Mesenchymal stem cell (in vitro differentiated cells and primary cell): ENCODE measurements around the gene HRK.

Experiments
- DNase-seq: peaks from one replicate; pipeline ENCODE4 v3.0.0-alpha.2; 2013
- H2AFZ ChIP-seq: one replicate; pipeline ENCODE4 v1.6.1; 2013; ENCODE audit warnings: low read depth, mild to moderate bottlenecking, control low read depth, inconsistent platforms, low read length, moderate library complexity
- H2AK5ac ChIP-seq: 2 replicates; pipeline ENCODE4 v1.6.1; 2013; ENCODE audit warnings: low read length, moderate library complexity, mild to moderate bottlenecking, inconsistent platforms; ENCODE audit not compliant: severe bottlenecking
- H2BK120ac ChIP-seq: one replicate; pipeline ENCODE4 v1.6.1; 2013; ENCODE audit warnings: low read depth, mild to moderate bottlenecking, inconsistent platforms, low read length, moderate library complexity
- H2BK12ac ChIP-seq, 2 experiments: one replicate each; pipeline ENCODE4 v1.6.1; 2013; ENCODE audit warnings: inconsistent platforms in 2 of 2, low read length in 2 of 2, mild to moderate bottlenecking in 2 of 2, moderate library complexity in 2 of 2, control low read depth in 1 of 2
- H2BK15ac ChIP-seq: one replicate; pipeline ENCODE4 v1.6.1; 2013; ENCODE audit warnings: mild to moderate bottlenecking, low read depth, inconsistent platforms; ENCODE audit not compliant: poor library complexity, severe bottlenecking
- H2BK5ac ChIP-seq: 2 replicates; pipeline ENCODE4 v1.6.1; 2013; ENCODE audit warnings: low read depth, mild to moderate bottlenecking, low read length, control low read depth, inconsistent platforms; ENCODE audit not compliant: poor library complexity, severe bottlenecking
- H3K14ac ChIP-seq, 2 experiments: one replicate each; pipeline ENCODE4 v1.6.1; 2013; ENCODE audit warnings: inconsistent platforms in 2 of 2, low read length in 2 of 2, control low read depth in 1 of 2, mild to moderate bottlenecking in 1 of 2, moderate library complexity in 1 of 2
- H3K18ac ChIP-seq, 2 experiments: one replicate each; pipeline ENCODE4 v1.6.1; 2013; ENCODE audit warnings: inconsistent platforms in 2 of 2, low read length in 2 of 2, control low read depth in 1 of 2, low read depth in 1 of 2, mild to moderate bottlenecking in 1 of 2
- H3K23ac ChIP-seq, 2 experiments: one replicate each; pipeline ENCODE4 v1.6.1; 2013; ENCODE audit warnings: inconsistent platforms in 2 of 2, low read length in 2 of 2, mild to moderate bottlenecking in 2 of 2, moderate library complexity in 2 of 2, control low read depth in 1 of 2
- H3K27ac ChIP-seq: 2 replicates; pipeline ENCODE4 v1.5.1; 2013; ENCODE audit warnings: mild to moderate bottlenecking, moderate library complexity, low read length, control low read depth, inconsistent platforms; ENCODE audit not compliant: poor library complexity, severe bottlenecking
- H3K27me3 ChIP-seq, 2 experiments: 2 replicates each; pipeline versions ENCODE4 v1.6.1 to v1.7.0; 2013; ENCODE audit warnings: low read length in 2 of 2, mild to moderate bottlenecking in 2 of 2, moderate library complexity in 2 of 2, control low read depth in 1 of 2, inconsistent platforms in 1 of 2; ENCODE audit not compliant: control insufficient read depth in 1 of 2, insufficient read depth in 1 of 2
- H3K36me3 ChIP-seq, 2 experiments: 2 replicates each; pipeline versions ENCODE4 v1.6.1 to v1.7.0; 2013; ENCODE audit warnings: low read length in 2 of 2, control low read depth in 1 of 2, inconsistent platforms in 1 of 2, low read depth in 1 of 2, mild to moderate bottlenecking in 1 of 2; ENCODE audit not compliant: insufficient read depth in 2 of 2, control insufficient read depth in 1 of 2
- H3K4ac ChIP-seq, 2 experiments: one replicate each; pipeline ENCODE4 v1.6.1; 2013; ENCODE audit warnings: inconsistent platforms in 2 of 2, low read length in 2 of 2, mild to moderate bottlenecking in 2 of 2, moderate library complexity in 2 of 2, control low read depth in 1 of 2, low read depth in 1 of 2
- H3K4me1 ChIP-seq: 2 replicates; pipeline ENCODE4 v1.6.1; 2013; ENCODE audit warnings: low read depth, low read length, control low read depth; ENCODE audit not compliant: control insufficient read depth, insufficient read depth
- H3K4me2 ChIP-seq: 2 replicates; pipeline ENCODE4 v1.6.1; 2013; ENCODE audit warnings: low read length, mild to moderate bottlenecking, inconsistent platforms; ENCODE audit not compliant: poor library complexity, severe bottlenecking
- H3K4me3 ChIP-seq, 2 experiments: 2 replicates each; pipeline versions ENCODE4 v1.5.1 to v1.7.0; 2013; ENCODE audit warnings: low read length in 2 of 2, mild to moderate bottlenecking in 2 of 2, control low read depth in 1 of 2, low read depth in 1 of 2; ENCODE audit not compliant: insufficient read depth in 1 of 2
- H3K79me1 ChIP-seq: replicated peaks from 2 replicates; pipeline ENCODE4 v1.6.1; 2013; ENCODE audit warnings: mild to moderate bottlenecking, control low read depth, low read length, inconsistent platforms; ENCODE audit not compliant: poor library complexity, severe bottlenecking
- H3K9ac ChIP-seq: 2 replicates; pipeline ENCODE4 v1.7.0; 2013; ENCODE audit warnings: mild to moderate bottlenecking, low read length, moderate library complexity
- H3K9me3 ChIP-seq: 2 replicates; pipeline ENCODE4 v1.7.0; 2013; ENCODE audit warnings: mild to moderate bottlenecking, low read length; ENCODE audit not compliant: control insufficient read depth
- H4K8ac ChIP-seq: one replicate; pipeline ENCODE4 v1.6.1; 2013; ENCODE audit warnings: inconsistent platforms, mild to moderate bottlenecking, low read length, moderate library complexity
- H4K91ac ChIP-seq: one replicate; pipeline ENCODE4 v1.6.1; 2013; ENCODE audit warnings: mild to moderate bottlenecking, low read length, inconsistent platforms
- WGBS: methylation state at CpG from one replicate; pipeline ENCODE4 v1.1.7; 2013; ENCODE audit warnings: mixed read lengths; 5-methylcytosine and 5-hydroxymethylcytosine counted together

The HRK gene

DNA sequence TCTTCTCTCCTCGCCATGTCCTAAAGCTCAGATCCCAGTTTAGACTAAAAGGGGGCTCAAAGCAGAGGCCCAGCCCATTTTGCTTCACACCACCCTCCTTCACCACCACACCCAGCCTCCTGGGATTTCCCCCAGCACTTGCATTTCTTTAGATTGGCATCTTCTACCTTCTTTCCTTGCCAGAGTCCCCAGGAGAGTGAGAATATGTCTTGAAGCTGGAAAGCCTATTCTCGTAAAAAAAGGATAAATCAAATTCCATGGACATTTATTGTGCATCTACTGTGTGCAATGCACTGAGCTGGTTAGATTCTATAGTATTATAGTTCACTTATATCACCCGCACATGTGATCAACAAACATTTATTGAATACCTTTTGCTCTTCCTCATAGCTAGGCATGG is 39.7 kb upstream of the HRK start:
- H2BK15ac ChIP-seq: no peak overlapping the region
- H3K79me1 ChIP-seq: peaks cover 31% of the 10 kb centered on the region
- no peak overlapping the region for H4K91ac ChIP-seq
- H3K36me3 ChIP-seq: peaks cover 4 to 10% of the 10 kb centered on the region in 2 experiments
- no peak overlapping the region for H2BK120ac ChIP-seq
- no peak overlapping the region for H2BK5ac ChIP-seq
- no peaks in the 10 kb centered on the region for H3K9me3 ChIP-seq
- no peak overlapping the region for H2BK12ac ChIP-seq
- H3K27me3 ChIP-seq: no peaks in the 10 kb centered on the region
- no peak overlapping the region for H3K14ac ChIP-seq
- H3K9ac ChIP-seq: no peak overlapping the region
- peaks cover 9% of the 10 kb centered on the region for H3K4me1 ChIP-seq
- no peak for DNase-seq
- H3K4me2 ChIP-seq: no peak overlapping the region
- H3K18ac ChIP-seq: no peak overlapping the region
- H4K8ac ChIP-seq: no peak overlapping the region
- H3K23ac ChIP-seq: no peak overlapping the region
- no peak overlapping the region for H2AK5ac ChIP-seq
- no peak overlapping the region for H3K4ac ChIP-seq
- H2AFZ ChIP-seq: no peak overlapping the region
- 96% methylated on average over 1 of the region's 3 CpGs for WGBS
- no peak overlapping the region for H3K4me3 ChIP-seq
- no peak overlapping the region for H3K27ac ChIP-seq

DNA sequence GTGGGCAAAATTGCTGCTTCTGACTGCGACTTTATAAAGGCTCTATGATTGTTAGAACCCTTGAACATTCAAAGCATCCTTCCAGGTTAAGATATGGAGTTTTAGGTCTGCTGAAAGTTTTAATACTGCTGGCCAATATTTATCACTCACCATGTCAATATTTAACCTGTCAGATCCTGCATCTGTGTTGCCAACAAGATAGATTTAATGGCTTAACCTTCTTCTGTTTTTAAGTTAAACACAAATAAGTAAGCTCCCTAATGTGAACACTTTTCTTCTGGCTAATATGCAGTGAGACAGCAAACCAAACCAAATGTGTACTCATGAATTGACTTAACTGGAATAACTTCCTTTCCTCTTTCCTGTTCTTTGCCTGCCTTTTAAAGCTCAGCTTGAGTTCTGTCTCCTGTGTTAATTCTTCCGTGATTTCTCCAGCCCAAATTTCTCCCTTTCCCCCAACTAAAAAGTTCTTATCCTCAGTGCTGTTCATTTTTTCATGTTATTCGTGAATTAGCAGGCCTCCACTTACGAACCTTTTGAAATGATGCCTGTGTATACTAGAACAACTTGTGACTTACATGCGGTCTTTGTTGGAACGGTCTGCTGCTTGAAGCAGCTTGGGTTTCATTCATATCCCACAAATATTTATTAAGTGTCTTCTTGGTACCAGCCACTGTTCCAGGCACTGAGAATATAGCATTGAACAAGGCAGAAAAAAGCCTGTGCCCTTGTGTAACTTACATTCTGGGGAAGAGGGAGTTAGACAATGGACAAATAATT is 38.7 kb upstream of the HRK start:
- 92% methylated on average over 5 of the region's 6 CpGs for WGBS
- peaks cover 5% of the 10 kb centered on the region for H3K4me1 ChIP-seq
- H4K8ac ChIP-seq: no peak overlapping the region
- H3K14ac ChIP-seq: no peak overlapping the region
- no peak overlapping the region for H2BK5ac ChIP-seq
- no peak overlapping the region for H3K18ac ChIP-seq
- H3K23ac ChIP-seq: no peak overlapping the region
- H3K9me3 ChIP-seq: no peaks in the 10 kb centered on the region
- H2BK120ac ChIP-seq: no peak overlapping the region
- no peak overlapping the region for H3K4me2 ChIP-seq
- H2BK12ac ChIP-seq: no peak overlapping the region
- no peak overlapping the region for H2AFZ ChIP-seq
- H2AK5ac ChIP-seq: no peak overlapping the region
- H3K27me3 ChIP-seq: no peaks in the 10 kb centered on the region
- peaks cover 32% of the 10 kb centered on the region for H3K79me1 ChIP-seq
- no peak overlapping the region for H2BK15ac ChIP-seq
- H3K4ac ChIP-seq: no peak overlapping the region
- H4K91ac ChIP-seq: no peak overlapping the region
- no peak for DNase-seq
- peaks cover 9 to 13% of the 10 kb centered on the region in 2 experiments for H3K36me3 ChIP-seq
- no peak overlapping the region for H3K4me3 ChIP-seq
- no peak overlapping the region for H3K9ac ChIP-seq
- no peak overlapping the region for H3K27ac ChIP-seq

DNA sequence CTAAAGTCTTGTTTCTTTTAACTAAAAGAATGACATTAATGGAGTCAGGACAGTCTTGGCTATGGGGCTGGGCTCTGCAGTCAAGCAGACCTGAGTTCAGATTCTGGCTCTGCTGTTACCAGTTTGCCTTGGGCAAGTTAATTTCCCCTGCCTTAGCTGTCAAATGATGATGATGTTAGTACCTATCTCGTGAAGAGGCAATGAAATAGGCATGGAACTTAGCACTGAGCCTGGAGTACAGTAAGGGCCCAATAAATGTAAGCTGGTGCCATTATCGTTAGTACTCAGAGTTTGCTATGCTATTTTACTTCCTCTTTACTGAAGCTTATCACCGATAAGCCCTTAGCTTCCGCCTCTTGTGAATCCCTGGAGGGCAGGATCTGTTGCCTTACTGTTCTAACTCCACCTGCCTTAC is 38.0 kb upstream of the HRK start:
- WGBS: 82% methylated on average over 3 of the region's 4 CpGs

GRCh38 chr12:116918464-116918863 is 37.2 kb upstream of the HRK start:
- Histone ChIP-seq H3K4ac (no peak overlapping the region), H3K27me3 (no peaks in the 10 kb centered on the region), H2AFZ (no peak overlapping the region), H2BK5ac (no peak overlapping the region), H2BK12ac (no peak overlapping the region), H2BK120ac (no peak overlapping the region), H4K91ac (no peak overlapping the region), H3K23ac (no peak overlapping the region), H3K18ac (no peak overlapping the region), H2BK15ac (no peak overlapping the region), H3K9me3 (no peaks in the 10 kb centered on the region), H3K4me1 (peaks cover 5% of the 10 kb centered on the region), H4K8ac (no peak overlapping the region), H3K4me2 (no peak overlapping the region), H3K9ac (no peak overlapping the region), H3K14ac (no peak overlapping the region), H2AK5ac (no peak overlapping the region), H3K79me1 (peaks cover 33% of the 10 kb centered on the region), H3K27ac (no peak overlapping the region), H3K4me3 (no peak overlapping the region), H3K36me3 (peaks cover 9 to 15% of the 10 kb centered on the region in 2 experiments)
- DNase-seq: no peak
- 89% methylated on average over 1 of the region's 2 CpGs for WGBS

More for the DNA sequence above, 38.0 kb upstream of the HRK start:
- no peak overlapping the region for H2BK120ac ChIP-seq
- H3K36me3 ChIP-seq: peaks cover 9 to 15% of the 10 kb centered on the region in 2 experiments
- H3K4me2 ChIP-seq: no peak overlapping the region
- H3K27me3 ChIP-seq: no peaks in the 10 kb centered on the region
- H3K27ac ChIP-seq: no peak overlapping the region
- no peak overlapping the region for H2AK5ac ChIP-seq
- no peaks in the 10 kb centered on the region for H3K9me3 ChIP-seq
- no peak overlapping the region for H2BK15ac ChIP-seq
- H2BK12ac ChIP-seq: no peak overlapping the region
- no peak overlapping the region for H3K18ac ChIP-seq
- no peak overlapping the region for H3K4ac ChIP-seq
- H2AFZ ChIP-seq: no peak overlapping the region
- no peak for DNase-seq
- peaks cover 5% of the 10 kb centered on the region for H3K4me1 ChIP-seq
- H4K8ac ChIP-seq: no peak overlapping the region
- H3K4me3 ChIP-seq: no peak overlapping the region
- no peak overlapping the region for H3K14ac ChIP-seq
- H4K91ac ChIP-seq: no peak overlapping the region
- peaks cover 32% of the 10 kb centered on the region for H3K79me1 ChIP-seq
- H3K9ac ChIP-seq: no peak overlapping the region
- H2BK5ac ChIP-seq: no peak overlapping the region
- H3K23ac ChIP-seq: no peak overlapping the region
